Measurements from ENCODE around the gene DROSHA.

DNA sequence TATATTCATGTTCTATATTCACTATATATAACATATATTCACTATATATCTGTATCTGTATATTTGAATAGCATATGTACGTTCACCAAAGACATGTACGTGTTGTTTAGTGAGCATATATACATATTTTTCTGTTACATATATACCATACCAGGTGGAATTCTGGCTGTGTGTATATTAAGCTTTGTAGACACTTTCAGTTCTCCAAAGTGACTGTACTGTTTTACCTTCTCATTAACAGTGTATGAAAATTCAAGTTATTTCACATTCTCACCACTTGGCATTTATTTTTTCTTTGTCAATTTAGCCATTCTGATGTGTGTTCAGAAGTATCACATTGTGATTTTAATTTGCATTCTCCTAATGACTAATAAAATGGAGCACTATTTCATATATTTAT, 52.2 kb downstream of the DROSHA start:
- TF ChIP-seq, protein P1, sequence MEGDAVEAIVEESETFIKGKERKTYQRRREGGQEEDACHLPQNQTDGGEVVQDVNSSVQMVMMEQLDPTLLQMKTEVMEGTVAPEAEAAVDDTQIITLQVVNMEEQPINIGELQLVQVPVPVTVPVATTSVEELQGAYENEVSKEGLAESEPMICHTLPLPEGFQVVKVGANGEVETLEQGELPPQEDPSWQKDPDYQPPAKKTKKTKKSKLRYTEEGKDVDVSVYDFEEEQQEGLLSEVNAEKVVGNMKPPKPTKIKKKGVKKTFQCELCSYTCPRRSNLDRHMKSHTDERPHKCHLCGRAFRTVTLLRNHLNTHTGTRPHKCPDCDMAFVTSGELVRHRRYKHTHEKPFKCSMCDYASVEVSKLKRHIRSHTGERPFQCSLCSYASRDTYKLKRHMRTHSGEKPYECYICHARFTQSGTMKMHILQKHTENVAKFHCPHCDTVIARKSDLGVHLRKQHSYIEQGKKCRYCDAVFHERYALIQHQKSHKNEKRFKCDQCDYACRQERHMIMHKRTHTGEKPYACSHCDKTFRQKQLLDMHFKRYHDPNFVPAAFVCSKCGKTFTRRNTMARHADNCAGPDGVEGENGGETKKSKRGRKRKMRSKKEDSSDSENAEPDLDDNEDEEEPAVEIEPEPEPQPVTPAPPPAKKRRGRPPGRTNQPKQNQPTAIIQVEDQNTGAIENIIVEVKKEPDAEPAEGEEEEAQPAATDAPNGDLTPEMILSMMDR (IDR thresholded peaks at IDR 0.05; ENCODE audit: low read depth, low read length) = no peak
- no peak for TF ChIP-seq POLR2A (IDR thresholded peaks at IDR 0.05; ENCODE audit: extremely low read depth, insufficient read length)
- TF ChIP-seq MYC (IDR thresholded peaks at IDR 0.05; ENCODE audit: low read depth, low read length) = no peak

Data from NB4 (cell line).